ENCODE results near the gene CRYBG1.

Gene CRYBG1

DNA sequence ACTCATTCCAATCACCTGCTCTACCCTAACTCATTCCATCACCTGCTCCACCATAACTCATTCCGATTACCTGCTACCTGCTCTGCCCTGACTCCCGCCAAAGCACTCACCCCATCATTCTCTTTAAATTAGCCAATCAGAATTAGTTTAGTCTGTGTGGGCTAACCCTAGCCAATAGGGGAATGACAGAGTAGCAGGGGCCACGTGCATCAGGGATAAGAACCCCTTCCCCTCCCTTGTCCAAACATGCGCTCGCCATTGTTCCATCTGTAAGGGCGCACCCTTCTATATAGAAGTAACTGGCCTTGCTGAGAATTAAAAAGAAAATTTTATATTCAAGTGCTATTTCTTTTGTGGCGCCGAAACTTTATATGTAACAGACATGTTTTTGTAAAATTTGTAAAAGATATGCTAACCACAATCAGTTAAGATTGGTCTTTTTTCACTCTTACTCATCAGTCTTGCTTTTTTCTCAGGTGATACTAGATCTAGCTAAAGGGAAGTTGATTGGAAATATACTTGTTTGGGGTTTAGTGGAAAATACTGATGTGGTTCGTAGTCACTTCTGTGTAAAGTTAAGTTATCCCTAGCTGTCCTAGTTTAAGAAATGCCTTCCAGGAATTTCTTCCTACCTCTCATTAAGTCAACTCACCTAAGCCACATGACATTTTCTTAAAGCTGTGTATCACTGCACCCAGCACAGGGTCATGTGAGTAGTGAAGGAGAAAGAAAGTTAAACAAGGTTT lies 252.3 kb downstream of the CRYBG1 start:
- DNase-seq: no peak

DNA sequence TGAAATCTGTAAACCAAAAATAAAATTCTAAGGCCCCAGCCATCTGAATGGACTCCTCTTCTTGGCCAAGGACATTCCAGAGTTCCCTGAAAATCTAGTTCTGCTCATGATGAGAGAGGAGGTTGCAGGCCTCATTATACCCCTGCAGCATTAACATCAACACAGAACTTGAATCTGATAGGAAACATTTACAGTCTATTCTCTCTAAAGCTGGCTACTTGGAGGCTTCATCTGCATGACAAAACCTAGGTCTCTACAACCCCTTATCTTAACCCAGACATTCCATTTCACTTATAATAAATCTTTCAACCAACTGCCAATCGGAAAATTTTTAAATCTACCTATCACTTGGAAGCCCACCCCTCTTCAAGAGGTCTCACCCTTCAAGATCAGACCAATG lies 253.1 kb downstream of the CRYBG1 start:
- no peak for DNase-seq

GRCh38 chr6:106614166-106614565 lies 253.6 kb downstream of the CRYBG1 start:
- DNase-seq: no peak

- no peak for DNase-seq
Measured at GRCh38 chr6:106614592-106615257, 254.2 kb downstream of the CRYBG1 start.

GRCh38 chr6:106617302-106617701 lies 256.8 kb downstream of the CRYBG1 start:
- DNase-seq: no peak

DNA sequence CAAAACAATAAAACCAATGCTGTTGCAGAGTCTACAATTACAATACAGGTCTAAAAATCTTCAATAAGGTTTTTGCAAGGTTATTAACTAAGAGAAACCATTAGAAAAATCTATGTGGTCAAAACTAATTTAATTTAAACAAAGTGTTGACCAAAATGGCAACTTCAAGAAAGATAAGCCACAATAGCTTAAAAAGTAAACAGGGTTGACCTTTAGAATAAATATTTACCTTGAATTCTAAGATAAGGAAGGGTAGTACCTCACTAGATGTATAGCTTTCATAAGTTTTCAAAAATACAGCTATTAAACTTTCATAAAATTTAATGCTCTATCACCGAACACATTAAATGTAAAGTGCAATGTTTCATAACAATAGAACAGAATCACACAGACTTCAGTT lies 257.3 kb downstream of the CRYBG1 start:
- DNase-seq: no peak

DNA sequence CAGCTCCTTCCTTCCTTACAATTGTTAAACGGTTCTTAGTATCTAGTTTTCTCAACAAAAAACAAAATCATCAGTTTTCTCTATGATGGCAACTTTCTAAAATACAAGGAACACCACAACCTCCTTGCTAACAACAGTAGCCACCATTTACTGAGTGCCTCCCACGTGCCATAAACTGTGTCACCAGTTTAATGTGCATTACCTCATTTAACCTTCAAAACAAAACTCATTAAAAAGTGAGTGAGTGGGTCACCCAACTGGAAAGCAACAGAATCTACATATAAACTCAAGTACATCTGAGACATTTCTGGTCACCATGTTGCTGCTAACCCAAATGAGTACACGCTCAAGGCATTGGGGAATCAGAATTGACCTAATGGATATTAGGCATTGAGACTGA lies 257.8 kb downstream of the CRYBG1 start:
- DNase-seq: no peak

- DNase-seq: no peak
Measured at GRCh38 chr6:106619223-106619622, 258.7 kb downstream of the CRYBG1 start.

- DNase-seq: no peak
Measured at GRCh38 chr6:106620931-106621672, 260.6 kb downstream of the CRYBG1 start.
